H4 (cell line): Measurements from ENCODE around the gene PATE3. TPM values are rescaled to one million over a fixed set of nuclear protein-coding genes. Genes with fewer than 3 reads are reported as not detected.

Source experiments
- DNase-seq: peaks from one replicate; pipeline ENCODE4 v3.0.0-alpha.2; 2015; ENCODE audit warnings: low spot score
- total RNA-seq: library from RNA; depleted of rRNA; stranded (reverse); fragments of >200 nt; shearing (Covaris generic); gene quantifications from 2 replicates; pipeline ENCODE4 v1.2.3, GENCODE V29; 2014; rRNA removed

PATE3 gene, protein sequence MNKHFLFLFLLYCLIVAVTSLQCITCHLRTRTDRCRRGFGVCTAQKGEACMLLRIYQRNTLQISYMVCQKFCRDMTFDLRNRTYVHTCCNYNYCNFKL
- not detected in 2 replicates for total RNA-seq

DNA sequence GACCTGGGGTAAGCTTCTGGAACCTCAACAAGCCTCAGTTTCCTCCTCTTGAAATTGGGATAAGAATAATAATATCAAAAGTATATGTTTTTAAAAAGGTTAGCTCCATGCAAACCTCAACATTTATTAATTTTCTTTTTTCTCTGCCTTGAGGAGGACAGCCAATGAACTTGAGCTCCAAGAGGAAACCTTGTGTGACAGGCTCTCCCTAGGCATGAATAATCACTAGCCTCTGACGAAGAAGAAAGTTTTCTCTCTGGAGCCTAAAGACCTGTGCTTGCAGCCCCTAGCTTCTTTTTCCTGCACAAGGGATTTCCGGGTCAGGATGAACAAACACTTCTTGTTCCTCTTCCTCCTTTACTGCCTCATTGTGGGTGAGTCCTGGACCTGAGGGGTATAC lies at the start of gene PATE3:
Gene PATE3 (plus strand): TSS at position 301 of the 400 bp plus-strand sequence. CDS start 25 bp downstream, at position 326.
- DNase-seq, result no peak

DNA sequence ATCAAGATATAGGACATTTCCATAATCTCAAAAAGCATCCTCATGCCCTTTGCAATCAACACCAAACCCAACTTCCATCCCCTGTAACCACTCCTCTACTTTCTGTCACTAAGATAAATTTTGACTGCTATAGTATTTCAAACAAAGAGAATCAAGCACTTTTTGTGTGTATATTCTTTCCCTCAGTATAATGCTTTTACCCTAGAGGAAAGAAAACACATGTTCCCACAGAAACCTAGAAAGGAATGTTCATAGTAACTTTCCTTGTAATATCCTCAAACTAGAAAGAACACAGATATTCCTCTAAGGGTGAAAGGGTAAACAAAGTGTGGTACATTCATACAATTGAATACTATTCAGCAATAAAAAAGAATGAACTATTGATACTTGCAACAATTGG lies 47.3 kb upstream of the PATE3 start:
- DNase-seq, result no peak

DNA sequence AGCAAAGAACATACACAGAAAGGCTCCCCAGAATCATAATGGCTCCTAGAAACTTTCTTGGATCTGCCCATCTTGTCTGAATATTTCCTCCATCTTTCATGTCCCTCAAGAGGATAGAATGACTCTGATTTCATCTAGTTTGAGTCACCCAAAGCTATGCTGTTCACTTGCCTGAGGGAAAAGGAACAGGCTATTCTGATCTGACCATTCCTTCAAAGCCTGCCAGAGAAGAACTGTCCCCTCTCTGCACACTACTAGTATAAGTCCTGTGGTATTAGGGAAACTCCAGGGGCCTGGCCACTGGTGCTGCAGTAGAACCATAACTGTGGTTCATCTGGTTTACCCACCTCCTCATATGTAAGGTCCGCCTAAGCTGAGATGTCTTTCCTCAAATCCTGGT lies 44.2 kb upstream of the PATE3 start:
- DNase-seq, result no peak

DNA sequence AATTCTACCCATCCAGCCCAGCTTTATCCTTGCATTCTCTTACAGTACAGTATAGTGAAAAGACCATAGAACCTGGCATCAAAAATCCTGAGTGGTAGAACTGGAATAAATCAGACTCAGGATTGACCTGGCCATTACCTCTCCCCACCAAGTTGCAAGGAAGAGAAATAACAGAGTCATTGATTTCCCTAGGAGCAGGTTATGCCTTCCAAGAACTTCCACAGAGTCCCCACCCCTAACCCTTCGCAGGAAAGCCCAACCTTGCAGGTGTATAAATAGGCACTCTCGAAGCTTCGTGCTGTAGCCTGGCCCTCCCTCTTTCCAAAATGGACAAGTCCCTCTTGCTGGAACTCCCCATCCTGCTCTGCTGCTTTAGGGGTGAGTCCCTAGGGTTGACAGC lies 41.9 kb upstream of the PATE3 start, which contains the start of gene PATE1:
Gene PATE1 (plus strand): TSS at position 301 of the 400 bp plus-strand sequence. CDS start 26 bp downstream, at position 327.
- no peak for DNase-seq

DNA sequence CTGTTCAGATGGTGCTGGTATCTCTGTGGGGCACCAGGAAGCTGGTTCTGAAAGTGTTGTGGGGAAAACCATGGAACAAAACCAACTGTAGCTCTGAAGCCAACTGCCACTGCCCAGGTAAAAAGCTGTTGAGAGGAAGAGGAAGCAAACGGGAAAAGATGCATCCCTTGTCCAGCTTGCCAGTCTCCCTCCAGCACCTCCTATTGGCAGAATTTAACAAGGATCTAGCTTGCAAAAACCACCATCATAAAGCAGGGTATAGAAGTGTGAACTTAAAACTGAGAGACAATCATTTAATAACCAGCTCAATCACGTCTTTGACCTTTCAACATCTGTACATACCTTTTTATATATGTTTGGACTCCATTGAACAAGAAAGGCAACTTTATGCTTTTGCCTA lies 37.3 kb upstream of the PATE3 start:
- DNase-seq, result no peak

DNA sequence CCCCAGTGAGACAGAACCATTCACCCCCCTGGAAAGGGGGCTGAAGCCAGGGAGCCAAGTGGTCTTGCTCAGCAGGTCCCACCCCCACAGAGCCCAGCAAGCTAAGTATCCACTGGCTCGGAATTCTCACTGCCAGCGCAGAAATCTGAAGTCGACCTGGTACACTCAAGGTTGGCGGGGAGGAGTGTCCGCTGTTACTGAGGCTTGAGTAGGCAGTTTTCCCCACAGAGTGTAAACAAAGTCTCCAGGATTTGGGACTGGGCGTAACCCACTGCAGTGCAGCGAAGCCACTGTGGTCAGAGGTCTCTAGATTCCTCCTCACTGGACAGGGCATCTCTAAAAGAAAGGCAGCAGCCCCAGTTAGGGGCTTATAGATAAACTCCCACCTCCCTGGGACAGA lies 31.9 kb upstream of the PATE3 start:
- no peak for DNase-seq

DNA sequence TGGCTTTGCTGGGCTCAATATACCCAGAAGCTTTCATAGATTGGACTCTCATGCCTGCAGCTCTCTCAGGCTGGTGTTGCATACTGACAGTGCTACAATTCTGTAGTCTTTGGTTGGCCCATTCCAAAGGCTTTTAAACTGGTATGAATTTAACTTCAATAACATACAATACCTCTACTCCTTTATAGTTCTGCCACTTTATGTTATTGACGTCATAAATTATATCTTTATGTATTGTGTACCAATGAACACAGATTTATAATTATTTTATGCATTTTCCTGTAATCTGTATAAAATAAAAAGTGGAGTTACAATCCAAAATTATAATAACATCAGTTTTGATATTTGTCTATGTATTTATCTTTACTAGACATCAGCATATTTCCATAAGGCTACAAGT lies 25.5 kb upstream of the PATE3 start:
- DNase-seq, result no peak

DNA sequence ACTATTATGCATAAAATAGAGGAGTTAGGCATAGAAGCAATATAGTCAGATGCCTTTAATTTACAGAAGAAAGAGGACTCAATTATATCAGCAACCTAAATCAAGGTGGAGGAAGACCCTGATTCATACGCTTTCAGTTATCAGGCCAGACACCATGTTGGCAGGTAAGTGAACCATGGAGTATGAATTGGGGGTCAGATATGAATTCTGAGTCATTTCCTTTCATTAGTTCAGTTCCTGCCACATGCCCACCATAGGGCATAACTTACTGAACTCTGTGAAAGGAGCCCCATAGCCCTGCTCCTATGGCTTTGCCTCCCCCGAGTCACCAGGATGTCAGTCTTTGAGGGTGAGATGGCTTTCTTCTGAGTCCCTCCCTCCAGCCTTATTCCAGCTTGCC lies 24.4 kb upstream of the PATE3 start:
- DNase-seq, result no peak

DNA sequence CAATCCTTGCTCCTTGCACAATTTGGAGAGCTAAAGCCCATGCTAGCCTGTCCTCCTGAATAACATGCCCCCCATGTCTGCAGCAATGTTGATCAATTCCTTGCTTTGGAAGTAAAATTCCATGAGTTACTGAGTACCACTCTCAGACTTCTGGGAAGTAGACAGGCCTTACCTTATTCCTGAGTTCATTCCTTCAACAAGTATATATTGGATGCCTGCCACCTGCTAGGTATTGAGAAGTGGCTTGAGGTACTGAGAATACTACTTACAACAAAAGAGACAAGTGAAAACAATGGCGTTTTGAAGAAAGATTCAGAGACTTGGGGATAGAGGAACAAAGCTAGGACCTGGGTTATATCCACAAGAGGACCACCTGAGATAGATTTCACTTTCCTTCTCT lies 21.7 kb upstream of the PATE3 start:
- no peak for DNase-seq

DNA sequence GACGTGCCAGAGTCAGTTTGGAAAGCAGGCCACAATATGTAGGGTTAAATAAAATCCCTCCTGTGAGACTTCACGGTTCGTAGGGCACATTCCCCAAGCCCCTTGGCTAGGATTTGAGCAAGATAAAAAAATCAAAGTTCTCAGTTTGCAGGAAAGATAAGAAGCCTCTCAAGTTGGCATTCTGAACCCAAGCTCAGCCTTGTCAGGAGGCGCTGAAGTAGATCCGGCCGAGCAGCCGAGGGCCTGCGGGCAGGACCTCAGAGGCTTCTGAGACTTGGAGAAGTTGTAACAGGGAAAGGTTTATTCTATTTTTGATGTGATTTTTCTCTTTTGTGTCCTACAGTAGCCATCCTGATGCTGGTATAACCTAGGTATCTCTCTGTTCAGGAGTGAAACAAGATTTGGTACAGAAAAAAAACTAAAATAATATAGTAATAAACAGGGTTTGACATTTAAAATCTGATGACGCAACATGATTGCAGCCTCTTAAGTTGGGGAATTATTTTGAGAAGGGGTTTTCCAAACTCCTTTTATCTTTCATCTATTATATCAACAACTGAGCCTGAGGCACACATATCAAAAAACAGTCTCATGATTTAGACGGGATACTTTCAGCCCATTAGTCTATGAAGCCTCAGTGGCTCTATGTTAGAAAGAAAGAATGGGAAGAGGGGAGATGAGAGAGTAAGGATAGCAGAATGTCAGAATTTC lies 19.4 kb upstream of the PATE3 start:
- DNase-seq, result no peak

DNA sequence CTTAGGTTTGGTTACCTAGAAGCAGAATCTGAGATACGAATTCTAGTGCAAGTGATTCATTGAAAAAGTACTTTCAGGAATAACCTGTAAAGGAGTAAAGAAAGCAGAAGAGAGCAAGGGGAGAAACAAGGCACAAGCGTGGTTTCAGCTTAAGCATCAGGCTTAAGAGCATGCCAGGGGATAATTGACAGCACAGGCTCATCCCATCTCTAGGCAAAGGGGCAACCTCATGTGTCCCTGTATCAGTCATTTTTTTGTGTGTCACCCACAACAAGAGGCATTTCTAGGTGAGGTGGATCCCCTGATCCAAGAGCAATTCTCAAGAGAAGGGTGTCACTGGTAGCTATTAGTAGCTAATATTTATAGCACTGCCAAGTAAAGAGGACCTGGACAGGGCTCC lies 17.3 kb upstream of the PATE3 start:
- no peak for DNase-seq

DNA sequence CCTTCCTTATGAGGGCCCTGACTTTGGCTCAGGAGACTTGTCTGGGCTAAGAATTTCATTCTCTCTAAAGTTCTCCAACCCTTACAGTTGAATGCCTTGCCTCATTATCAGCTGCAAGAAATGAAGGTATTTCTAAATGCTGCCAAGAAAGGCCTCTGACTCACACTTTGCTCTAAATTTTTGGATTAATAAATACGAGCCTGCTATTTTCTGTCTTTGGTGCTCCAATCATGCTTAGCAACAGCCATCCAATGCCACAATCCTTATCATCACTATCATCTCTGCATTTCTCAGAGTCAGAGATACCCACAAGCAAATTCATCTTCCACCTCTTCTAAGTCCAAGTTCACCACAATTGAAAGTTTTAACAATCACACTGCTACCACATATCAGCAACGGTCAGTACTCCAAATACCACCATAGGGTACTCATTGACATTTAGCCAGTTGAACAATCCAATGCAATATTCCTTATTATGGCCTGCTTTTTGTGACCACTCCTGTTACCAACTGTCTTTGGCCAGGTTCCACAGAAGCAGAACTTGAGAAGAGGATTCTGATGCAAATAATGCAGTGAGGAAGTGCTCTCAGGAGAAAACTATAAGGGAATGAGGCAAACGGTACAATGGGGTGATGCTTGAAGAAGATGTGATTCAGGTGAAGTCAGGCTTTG lies 15.0 kb upstream of the PATE3 start:
- DNase-seq, result no peak

DNA sequence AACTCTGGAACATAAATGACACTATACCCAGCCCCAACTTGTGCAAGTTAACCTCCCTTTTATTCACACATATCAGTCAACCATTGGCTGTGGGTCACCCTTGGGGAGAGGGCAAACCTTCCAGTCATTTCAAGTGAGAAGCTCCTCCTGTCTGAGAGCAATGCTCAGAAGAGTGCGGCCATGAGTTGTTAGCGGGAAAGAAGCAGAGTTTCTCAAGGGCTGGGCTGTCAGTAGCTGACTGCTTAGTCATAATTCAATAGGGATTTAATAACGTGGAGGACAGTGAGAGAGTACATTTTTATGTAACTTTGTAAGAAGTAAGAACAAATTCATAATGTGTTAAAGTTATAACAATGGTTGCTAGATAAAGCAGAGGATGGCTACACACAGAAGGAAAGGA lies 14.4 kb upstream of the PATE3 start:
- DNase-seq, result no peak

DNA sequence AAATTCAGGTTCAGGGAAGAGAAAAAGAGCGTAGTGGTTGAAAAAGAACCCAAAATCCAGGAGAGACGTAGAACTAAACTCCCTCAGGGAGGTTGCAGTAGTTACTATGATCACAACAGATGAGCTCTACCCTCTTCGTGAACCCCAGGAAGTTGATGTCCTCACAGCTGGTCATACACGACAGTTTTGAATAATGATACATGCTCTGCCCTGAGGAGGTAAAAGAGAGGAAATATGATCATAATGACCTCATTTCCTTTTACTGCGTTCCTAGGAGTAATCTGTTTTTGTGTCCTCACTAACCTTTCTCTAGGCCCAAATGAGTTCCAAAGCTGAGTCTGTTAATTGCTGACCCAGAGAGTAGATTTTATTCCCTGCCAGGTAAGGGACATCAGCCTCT lies 10.6 kb upstream of the PATE3 start:
- DNase-seq, result peak; percentile 10

DNA sequence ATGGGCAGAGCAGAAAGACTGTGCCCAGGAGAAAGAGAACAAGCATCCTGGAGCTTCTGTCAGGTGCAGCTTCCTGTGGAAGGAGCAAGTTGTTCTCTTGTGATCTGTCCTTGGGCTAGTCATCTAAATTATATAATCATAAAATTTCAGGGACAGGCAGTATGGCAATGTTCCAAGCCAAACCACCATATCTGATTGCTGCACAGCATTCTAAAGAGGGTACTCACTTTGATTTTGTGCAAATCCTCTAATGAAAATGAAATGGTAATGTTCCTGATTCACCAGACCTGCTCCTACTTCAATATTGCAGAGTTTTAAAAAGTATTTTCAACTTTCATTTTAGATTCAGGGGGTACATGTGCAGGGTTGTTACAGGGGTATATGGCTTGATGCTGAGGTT lies 9.2 kb upstream of the PATE3 start, which contains the start of gene PATE2:
Gene PATE2 (minus strand): TSS at position 101 of the 400 bp plus-strand sequence. CDS start 55 bp downstream, at position 46.
- no peak for DNase-seq

DNA sequence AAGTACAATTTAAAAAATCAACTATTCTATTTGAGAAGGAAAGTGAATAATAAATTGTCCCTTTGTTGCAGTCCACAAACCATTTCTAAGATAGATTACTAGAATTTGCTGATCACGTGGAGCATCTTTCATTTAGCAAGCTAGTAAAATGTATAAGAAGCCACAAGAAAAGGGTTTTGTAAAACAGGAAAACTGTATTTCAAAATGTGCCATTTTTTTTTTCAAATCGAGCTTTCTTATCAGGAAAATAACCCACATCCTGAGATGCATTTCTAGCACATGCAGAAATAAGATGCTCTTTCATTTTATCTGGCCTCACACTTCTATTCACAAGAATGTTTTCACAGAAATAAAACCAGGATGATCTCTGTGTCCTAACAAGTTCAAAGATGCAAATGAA lies 3.2 kb upstream of the PATE3 start:
- no peak for DNase-seq

DNA sequence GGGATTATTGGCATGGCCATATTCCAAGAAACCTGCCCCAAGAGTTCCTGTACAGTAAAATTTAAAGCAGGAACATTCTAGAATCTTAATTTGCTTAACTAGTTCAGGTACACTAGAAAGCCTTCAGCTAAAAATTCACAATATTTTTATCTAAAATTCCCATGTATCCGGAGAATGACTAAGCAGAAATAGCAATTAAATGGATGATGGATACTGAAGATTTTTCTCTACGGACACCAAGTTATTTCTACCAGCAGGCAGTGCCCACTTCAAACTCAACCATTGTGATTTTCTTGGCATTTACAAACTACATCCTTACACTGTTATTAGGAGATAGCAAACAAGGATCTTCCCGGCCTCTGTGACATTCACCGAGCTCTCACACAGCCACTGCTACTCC lies 2.9 kb downstream of the PATE3 start:
- no peak for DNase-seq

DNA sequence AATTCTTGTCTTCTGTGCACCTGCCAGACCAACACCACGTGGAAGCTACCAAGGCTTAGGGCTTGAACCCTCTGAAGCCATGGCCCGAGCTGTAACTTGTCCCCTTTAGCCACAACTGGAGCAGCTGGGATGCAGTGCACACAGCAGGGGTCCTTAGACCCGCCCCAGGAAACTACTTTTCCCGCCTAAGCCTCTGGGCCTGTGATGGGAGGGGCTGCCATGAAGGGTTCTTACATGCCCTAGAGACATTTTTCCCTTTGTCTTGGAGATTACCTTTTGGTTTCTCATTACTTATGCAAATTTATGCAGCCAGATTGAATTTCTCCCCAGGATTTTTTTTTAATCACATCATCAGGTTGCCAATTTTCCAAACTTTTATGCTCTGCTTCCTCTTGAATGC lies 9.7 kb downstream of the PATE3 start:
- no peak for DNase-seq

DNA sequence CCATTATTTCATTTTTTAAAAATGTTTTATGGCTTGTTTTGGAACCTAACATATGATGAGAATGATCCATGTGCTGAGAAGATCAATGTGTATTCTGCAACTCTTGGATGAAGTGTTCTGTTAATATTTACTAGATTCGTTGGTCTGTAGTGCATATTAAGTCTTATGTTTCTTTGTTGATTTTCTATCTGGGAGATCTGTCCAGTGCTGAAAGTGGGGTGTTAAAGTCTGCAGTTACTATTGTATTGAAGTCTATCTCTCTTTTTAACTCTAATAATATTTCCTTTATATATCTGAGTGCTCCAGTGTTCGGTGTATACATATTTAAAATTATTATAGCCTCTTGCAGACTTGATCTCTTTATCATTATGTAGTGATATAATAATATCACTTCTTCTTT lies 11.9 kb downstream of the PATE3 start:
- no peak for DNase-seq

DNA sequence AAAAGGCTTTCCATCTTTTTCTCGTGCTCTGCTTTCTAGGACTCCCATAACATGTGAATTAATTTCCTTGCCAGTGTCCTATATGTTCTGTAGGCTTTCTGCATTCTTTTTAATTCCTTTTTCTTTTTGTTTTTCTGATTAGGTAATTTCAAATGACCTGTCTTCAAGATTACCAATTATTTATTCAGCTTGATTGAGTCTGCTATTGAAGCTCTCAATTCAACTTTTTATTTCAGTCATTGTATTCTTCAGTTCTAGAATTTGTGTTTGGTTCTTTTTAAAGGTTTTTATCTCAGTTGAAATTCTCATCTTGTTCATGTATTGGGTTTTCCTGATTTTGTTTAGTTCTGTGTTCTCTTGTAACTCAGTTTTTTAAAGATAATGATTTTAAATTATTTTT lies 14.5 kb downstream of the PATE3 start:
- DNase-seq, result no peak

DNA sequence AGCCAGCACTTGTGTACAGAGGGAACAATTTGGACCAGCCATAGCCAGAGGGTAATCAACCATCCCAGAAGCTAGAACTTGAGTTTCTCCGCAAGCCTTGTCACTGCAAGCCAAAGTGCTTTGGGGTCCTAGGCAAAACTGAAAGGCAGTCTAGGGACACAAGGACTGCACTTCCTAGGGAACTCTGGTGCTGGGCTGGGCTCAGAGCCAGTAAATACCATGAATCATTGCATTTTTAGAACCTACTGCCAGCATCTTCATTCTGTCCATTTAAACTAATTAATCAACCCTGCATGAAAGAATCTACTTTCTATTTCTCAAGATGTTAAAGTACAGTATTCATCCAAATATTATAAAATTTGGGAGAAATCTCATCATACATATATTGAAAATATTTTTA lies 20.0 kb downstream of the PATE3 start:
- DNase-seq, result no peak

DNA sequence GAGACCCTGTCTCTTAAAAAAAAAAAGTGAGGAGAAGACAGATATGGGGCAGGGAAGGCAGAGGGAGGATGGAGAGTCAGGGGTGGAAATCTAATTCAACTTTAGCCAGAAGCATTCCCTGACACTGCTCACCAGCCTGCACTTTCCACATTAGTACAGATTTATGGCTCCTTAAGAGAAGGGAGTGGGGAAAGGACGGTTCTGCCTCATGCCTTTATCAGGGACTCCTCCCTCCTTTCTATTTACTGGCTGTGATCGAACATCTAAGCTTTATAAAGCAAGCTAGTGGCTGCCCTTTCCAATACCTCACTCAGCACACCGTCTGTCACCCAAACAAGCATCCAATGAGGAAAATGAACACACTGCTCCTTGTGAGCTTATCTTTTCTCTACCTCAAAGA lies 45.1 kb downstream of the PATE3 start, which contains the start of gene PATE4:
Gene PATE4 (plus strand): TSS at position 301 of the 400 bp plus-strand sequence. CDS start 44 bp downstream, at position 345.
- no peak for DNase-seq

DNA sequence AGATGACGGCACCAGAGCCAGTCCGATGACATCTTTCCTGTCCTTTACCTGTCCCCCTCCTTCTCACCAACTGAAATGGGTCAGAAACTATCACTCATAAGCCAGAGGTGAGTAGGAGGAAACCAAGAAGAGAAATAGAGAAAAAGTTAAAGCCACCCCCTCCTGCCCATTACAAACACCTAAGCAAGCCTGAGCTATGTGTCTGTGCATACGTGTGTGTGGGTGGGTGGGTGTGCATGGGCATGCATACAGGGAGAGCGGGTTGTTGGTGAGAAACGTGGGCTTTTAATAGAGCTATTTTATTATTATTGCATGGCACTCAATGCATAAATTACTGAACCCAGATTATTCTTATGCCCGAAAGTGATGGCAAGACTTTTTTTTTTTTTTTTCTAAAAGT lies 47.8 kb downstream of the PATE3 start:
- no peak for DNase-seq
